Memory B cell (primary cell): ENCODE results near the gene SOX18.

ENCODE experiments used
- ATAC-seq: fragments of 150-1000 bp; cut with Tn5 transposase; 2 replicates; pipeline ENCODE4 v1.10.0; 2021; ENCODE audit warnings: low read depth, mild to moderate bottlenecking, moderate library complexity
- DNase-seq, 2 donors: peaks; one replicate each; pipeline ENCODE4 v3.0.0; 2022; ENCODE audit warnings: low spot score in 2 of 2
- H3K27ac Mint-ChIP-seq: one replicate; pipeline ENCODE4 v1.8.0; 2022; ENCODE audit warnings: mild to moderate bottlenecking, moderate library complexity, mixed read lengths
- H3K27me3 Mint-ChIP-seq: one replicate; pipeline ENCODE4 v1.8.0; 2022; ENCODE audit warnings: mixed read lengths
- H3K36me3 Mint-ChIP-seq: one replicate; pipeline ENCODE4 v1.8.0; 2022; ENCODE audit warnings: mild to moderate bottlenecking, mixed read lengths
- H3K4me1 Mint-ChIP-seq: one replicate; pipeline ENCODE4 v1.8.0; 2022; ENCODE audit warnings: mixed read lengths
- H3K4me3 Mint-ChIP-seq: one replicate; pipeline ENCODE4 v1.8.0; 2022; ENCODE audit warnings: mild to moderate bottlenecking, moderate library complexity, mixed read lengths
- H3K9me3 Mint-ChIP-seq: one replicate; pipeline ENCODE4 v1.8.0; 2022; ENCODE audit warnings: mixed read lengths

Gene SOX18

GRCh38 chr20:64055893-64056638, 6.6 kb upstream of the SOX18 start:
- Mint-ChIP-seq H3K36me3 (peaks cover 3% of the 10 kb centered on the region), H3K4me3 (no peak overlapping the region), H3K9me3 (no peaks in the 10 kb centered on the region), H3K27me3 (peaks cover 23% of the 10 kb centered on the region), H3K4me1 (peaks cover 18% of the 10 kb centered on the region), H3K27ac (no peak overlapping the region)
- DNase-seq = no peak
- no peak for ATAC-seq

GRCh38 chr20:64055396-64055892, 6.0 kb upstream of the SOX18 start:
- ATAC-seq (no peak), DNase-seq (no peak)
- no peak overlapping the region for H3K27ac Mint-ChIP-seq
- peaks cover 27% of the 10 kb centered on the region for H3K27me3 Mint-ChIP-seq
- peaks cover 21% of the 10 kb centered on the region for H3K4me1 Mint-ChIP-seq
- no peak overlapping the region for H3K4me3 Mint-ChIP-seq
- H3K36me3 Mint-ChIP-seq = peaks cover 3% of the 10 kb centered on the region
- no peaks in the 10 kb centered on the region for H3K9me3 Mint-ChIP-seq

DNA sequence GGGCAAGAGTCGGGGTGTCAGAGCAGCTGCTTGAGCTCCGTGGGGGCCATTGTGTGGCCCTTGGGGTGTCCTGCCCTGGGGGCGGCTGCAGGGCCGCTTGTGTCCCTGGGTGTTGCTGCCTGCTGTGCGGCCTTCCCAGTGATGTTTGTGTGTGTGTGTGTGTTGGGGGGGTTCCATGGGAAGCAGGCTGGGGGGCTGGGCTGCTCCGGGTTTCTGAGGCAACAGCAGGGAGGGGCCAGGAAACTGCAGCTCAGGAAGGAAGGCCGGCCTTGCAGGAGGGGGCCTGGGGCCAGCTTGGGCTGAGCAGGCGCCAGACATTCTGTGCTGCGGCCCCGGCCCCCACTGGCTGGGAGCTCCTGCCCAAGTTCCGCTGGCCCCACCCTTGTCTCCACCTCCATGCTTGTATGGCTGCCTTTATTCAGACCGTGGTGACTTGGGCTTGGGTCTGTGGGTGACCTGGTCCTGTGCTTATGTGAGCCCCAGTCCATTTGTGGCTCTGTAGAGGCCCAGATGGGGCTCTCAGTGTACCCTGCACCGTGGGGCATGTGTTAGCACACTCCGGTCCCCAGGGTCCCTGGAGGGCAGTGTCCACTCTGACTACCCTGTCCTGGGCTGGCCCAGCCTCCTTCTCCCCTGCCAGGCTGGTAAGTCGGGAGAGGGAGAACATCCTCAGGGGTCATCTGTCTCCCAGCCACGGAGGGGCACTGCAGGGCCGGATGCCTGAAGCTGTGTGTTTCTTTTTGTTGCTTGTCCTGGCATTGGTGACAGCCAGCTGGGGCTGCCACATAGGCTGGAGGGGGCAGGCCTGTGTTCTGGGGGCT, 4.6 kb upstream of the SOX18 start:
- peaks cover 3% of the 10 kb centered on the region for H3K36me3 Mint-ChIP-seq
- peaks cover 27% of the 10 kb centered on the region for H3K27me3 Mint-ChIP-seq
- ATAC-seq = no peak
- no peak for DNase-seq
- no peaks in the 10 kb centered on the region for H3K9me3 Mint-ChIP-seq
- H3K4me1 Mint-ChIP-seq = peaks cover 19% of the 10 kb centered on the region
- H3K4me3 Mint-ChIP-seq = no peak overlapping the region
- H3K27ac Mint-ChIP-seq = no peak overlapping the region

GRCh38 chr20:64052987-64053840, 3.8 kb upstream of the SOX18 start:
- no peak for DNase-seq
- Mint-ChIP-seq H3K27ac (no peak overlapping the region), H3K36me3 (peaks cover 3% of the 10 kb centered on the region), H3K27me3 (peaks cover 28% of the 10 kb centered on the region), H3K4me3 (no peak overlapping the region), H3K9me3 (no peaks in the 10 kb centered on the region), H3K4me1 (peaks cover 14% of the 10 kb centered on the region)
- ATAC-seq = no peak

DNA sequence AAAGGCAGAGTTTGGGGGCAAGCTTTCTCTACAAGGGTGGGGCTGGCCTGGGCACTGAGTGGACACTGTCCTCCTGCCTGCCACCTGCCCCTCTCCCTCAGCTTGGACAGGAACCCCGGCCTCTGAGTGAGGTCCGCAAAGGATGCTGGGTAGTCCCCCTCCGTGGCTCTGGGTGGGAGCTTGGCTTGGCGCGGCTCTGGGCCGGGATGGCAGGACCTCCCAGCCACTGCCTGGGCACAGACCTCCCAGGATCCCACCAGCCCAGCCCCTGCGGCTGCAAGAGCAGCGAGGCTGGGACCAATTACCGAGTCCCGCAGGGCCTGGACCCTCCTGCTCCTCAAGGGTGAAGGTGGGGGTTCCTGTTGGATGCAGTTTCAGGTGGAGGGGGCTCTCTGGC, 2.9 kb upstream of the SOX18 start:
- no peak overlapping the region for H3K4me3 Mint-ChIP-seq
- ATAC-seq (no peak), DNase-seq (no peak)
- H3K27ac Mint-ChIP-seq = no peak overlapping the region
- H3K4me1 Mint-ChIP-seq = peaks cover 8% of the 10 kb centered on the region
- H3K36me3 Mint-ChIP-seq = peaks cover 3% of the 10 kb centered on the region
- H3K9me3 Mint-ChIP-seq = no peaks in the 10 kb centered on the region
- H3K27me3 Mint-ChIP-seq = peaks cover 32% of the 10 kb centered on the region

- Mint-ChIP-seq H3K9me3 (no peaks in the 10 kb centered on the region), H3K4me3 (no peak overlapping the region), H3K27ac (no peak overlapping the region), H3K4me1 (peaks cover 6% of the 10 kb centered on the region), H3K27me3 (peaks cover 37% of the 10 kb centered on the region), H3K36me3 (peaks cover 3% of the 10 kb centered on the region)
- DNase-seq (no peak), ATAC-seq (no peak)
Measured at GRCh38 chr20:64051561-64052325, 2.3 kb upstream of the SOX18 start.

GRCh38 chr20:64051033-64051452, 1.6 kb upstream of the SOX18 start:
- ATAC-seq (no peak), DNase-seq (no peak)
- Mint-ChIP-seq H3K4me1 (peaks cover 6% of the 10 kb centered on the region), H3K36me3 (peaks cover 3% of the 10 kb centered on the region), H3K9me3 (no peaks in the 10 kb centered on the region), H3K4me3 (no peak overlapping the region), H3K27me3 (peaks cover 42% of the 10 kb centered on the region), H3K27ac (no peak overlapping the region)

- ATAC-seq (peak; percentile 12), DNase-seq (no peak)
- H3K4me1 Mint-ChIP-seq = peaks cover 6% of the 10 kb centered on the region
- H3K9me3 Mint-ChIP-seq = no peaks in the 10 kb centered on the region
- no peak overlapping the region for H3K27ac Mint-ChIP-seq
- peaks cover 3% of the 10 kb centered on the region for H3K36me3 Mint-ChIP-seq
- H3K4me3 Mint-ChIP-seq = no peak overlapping the region
- H3K27me3 Mint-ChIP-seq = peaks cover 45% of the 10 kb centered on the region
Measured at GRCh38 chr20:64050261-64051032, 1.0 kb upstream of the SOX18 start.

- H3K9me3 Mint-ChIP-seq = no peaks in the 10 kb centered on the region
- ATAC-seq = no peak
- H3K27ac Mint-ChIP-seq = no peak overlapping the region
- H3K27me3 Mint-ChIP-seq = peaks cover 42% of the 10 kb centered on the region
- peak overlapping the region; percentile 56 for H3K4me3 Mint-ChIP-seq
- DNase-seq = peak in 1 of 2 donors; percentile 25
- H3K36me3 Mint-ChIP-seq = no peaks in the 10 kb centered on the region
- peaks cover 4% of the 10 kb centered on the region for H3K4me1 Mint-ChIP-seq
Measured at GRCh38 chr20:64049878-64050260, 430 bp upstream of the SOX18 start.

GRCh38 chr20:64048402-64049044, 916 bp downstream of the SOX18 start:
- Mint-ChIP-seq H3K36me3 (no peaks in the 10 kb centered on the region), H3K9me3 (no peaks in the 10 kb centered on the region), H3K4me1 (peaks cover 4% of the 10 kb centered on the region), H3K27me3 (peaks cover 42% of the 10 kb centered on the region), H3K27ac (no peak overlapping the region), H3K4me3 (no peak overlapping the region)
- ATAC-seq (no peak), DNase-seq (peak in 1 of 2 donors; percentile 16)

DNA sequence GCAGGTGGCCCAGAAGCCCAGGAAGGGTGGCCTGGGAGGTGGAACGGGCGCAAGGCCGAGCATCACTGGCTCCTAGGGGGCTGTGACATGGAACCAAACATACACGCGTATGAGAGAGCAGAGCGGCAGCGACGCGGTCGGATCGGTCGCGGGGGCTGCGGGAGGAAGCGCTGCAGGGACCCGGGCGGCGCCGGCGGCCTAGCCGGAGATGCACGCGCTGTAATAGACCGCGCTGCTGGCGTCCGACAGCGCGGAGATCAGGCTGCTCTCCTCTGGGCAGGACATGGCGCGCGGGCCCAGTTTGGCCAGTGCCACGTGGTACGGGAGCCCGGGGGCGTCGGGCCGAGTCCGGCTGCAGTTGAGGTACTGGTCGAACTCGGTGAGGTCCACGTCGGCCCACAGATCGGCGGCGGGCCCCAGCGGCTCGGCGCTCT, 1.5 kb downstream of the SOX18 start:
- Mint-ChIP-seq H3K36me3 (no peaks in the 10 kb centered on the region), H3K27me3 (peaks cover 36% of the 10 kb centered on the region), H3K4me1 (peaks cover 4% of the 10 kb centered on the region), H3K4me3 (no peak overlapping the region), H3K27ac (no peak overlapping the region), H3K9me3 (no peaks in the 10 kb centered on the region)
- no peak for DNase-seq
- no peak for ATAC-seq

DNA sequence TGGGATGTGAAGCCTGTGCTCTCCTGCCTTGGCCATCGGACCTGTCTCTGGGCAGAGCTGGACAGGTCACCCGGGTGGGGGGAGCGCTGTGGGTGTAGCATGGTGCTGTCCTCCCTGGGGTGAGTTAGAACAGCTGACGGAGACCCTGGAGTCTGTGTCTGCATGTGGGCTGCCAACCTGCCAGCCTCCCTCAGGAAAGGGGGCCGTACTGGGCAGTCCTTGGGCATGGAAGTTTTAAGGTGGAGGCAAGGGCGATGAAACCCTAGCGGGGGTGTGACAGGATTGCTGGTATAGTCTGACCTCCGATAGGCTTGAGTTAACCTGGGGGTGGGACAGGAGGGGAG, 2.4 kb downstream of the SOX18 start:
- ATAC-seq (no peak), DNase-seq (no peak)
- H3K27ac Mint-ChIP-seq = no peak overlapping the region
- H3K4me3 Mint-ChIP-seq = no peak overlapping the region
- peaks cover 6% of the 10 kb centered on the region for H3K4me1 Mint-ChIP-seq
- H3K9me3 Mint-ChIP-seq = no peaks in the 10 kb centered on the region
- peaks cover 32% of the 10 kb centered on the region for H3K27me3 Mint-ChIP-seq
- H3K36me3 Mint-ChIP-seq = no peaks in the 10 kb centered on the region
